Stimulated activated CD4-positive, alpha-beta T cell treated with anti-CD3 and anti-CD28 coated beads, TNF-alpha, amount 100 ng/mL, for 24 hours (primary cell): Measurements from ENCODE around the gene CD9.
"Not testable (repeated sequence)": the region's sequence is repeated elsewhere in the genome, so short reads cannot be mapped to it uniquely, and the experiment has no call there.

Experiments
- DNase-seq, 3 experiments: peaks; one replicate each; pipeline ENCODE4 v3.0.0-alpha.2; 2020; ENCODE audit warnings: low read depth in 3 of 3

The CD9 gene

DNA sequence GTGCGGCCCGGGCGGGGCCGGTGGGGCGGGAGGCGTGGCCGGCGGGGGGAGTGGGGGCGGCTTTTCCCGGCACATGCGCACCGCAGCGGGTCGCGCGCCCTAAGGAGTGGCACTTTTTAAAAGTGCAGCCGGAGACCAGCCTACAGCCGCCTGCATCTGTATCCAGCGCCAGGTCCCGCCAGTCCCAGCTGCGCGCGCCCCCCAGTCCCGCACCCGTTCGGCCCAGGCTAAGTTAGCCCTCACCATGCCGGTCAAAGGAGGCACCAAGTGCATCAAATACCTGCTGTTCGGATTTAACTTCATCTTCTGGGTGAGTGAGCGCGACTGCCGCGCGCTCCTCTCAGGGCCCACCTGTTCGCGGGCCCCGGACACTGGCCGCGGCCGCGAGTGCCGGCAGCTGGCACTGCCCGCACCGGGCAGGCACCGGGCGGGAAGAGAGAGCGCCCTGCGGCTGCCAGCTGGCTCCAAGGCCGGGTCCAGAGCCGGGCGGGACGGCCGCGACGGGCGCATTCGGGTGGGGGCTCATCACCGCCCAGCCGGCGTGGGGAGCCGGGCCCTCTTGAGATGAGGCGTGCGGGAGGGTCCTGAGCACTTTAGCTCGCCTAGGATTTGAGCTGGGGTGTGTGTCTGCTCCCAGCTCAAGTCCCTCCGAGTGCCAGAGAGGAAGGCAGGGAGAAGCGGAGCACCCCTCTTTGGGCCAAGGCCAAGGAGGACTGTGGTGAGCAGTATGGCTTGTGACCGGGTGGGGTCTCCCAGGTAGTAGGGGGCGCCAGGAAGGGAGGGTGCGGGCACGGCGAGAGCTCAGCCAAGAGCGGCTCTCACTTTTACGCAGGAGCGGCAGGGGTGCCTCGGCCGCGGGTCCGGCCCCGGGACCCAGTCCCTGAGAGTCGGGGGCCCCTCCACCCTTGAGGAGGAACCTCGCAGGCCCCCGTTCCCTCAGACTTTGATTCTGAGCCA lies at the start of gene CD9:
Gene CD9, plus strand, starts transcription at position 145 of the 957 bp plus-strand sequence. Its CDS starts 100 bp downstream, at position 245.
- peak in 2 of 3 experiments; percentile 4 to 38 for DNase-seq

DNA sequence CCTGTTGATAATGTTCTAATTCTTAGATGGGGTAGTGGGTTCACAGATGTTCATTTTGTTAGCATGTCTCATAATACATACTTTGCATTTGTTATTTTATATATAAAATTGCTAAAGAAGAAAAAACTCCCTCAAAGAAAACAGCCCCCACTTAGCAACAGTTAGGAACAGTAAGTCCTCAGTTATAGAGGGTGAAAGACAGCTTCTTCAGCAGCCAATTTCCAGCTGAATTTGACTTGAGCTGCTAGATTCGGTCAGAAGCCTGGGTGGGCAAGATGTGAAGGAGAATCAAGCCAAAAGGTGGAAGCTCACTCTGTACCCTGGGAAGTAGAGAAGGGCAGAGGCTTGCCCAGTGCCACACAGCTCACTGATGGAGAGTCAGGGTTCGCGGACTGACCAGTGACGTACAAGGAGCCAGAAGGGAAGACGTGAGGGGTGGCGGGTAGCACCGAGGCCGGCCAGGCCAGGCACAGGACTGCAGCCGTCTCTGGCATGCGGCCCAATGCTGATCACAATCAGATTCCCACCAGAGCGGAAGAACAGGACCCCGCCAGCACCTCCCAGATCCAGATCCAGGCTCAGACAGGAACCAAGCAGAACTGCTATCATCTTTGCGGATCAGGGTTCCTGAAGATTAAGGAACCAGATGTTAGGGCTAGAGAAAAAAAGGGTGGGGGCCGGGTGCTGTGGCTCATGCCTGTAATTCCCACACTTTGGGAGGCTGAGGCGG lies 45.3 kb upstream of the CD9 start:
- no peak for DNase-seq

- DNase-seq: no peak
These were observed 42.7 kb upstream of the CD9 start for GRCh38 chr12:6157482-6157881.

- DNase-seq: no peak
These were observed 41.9 kb upstream of the CD9 start for GRCh38 chr12:6158255-6158654.

GRCh38 chr12:6158749-6159148 lies 41.5 kb upstream of the CD9 start:
- no peak for DNase-seq

DNA sequence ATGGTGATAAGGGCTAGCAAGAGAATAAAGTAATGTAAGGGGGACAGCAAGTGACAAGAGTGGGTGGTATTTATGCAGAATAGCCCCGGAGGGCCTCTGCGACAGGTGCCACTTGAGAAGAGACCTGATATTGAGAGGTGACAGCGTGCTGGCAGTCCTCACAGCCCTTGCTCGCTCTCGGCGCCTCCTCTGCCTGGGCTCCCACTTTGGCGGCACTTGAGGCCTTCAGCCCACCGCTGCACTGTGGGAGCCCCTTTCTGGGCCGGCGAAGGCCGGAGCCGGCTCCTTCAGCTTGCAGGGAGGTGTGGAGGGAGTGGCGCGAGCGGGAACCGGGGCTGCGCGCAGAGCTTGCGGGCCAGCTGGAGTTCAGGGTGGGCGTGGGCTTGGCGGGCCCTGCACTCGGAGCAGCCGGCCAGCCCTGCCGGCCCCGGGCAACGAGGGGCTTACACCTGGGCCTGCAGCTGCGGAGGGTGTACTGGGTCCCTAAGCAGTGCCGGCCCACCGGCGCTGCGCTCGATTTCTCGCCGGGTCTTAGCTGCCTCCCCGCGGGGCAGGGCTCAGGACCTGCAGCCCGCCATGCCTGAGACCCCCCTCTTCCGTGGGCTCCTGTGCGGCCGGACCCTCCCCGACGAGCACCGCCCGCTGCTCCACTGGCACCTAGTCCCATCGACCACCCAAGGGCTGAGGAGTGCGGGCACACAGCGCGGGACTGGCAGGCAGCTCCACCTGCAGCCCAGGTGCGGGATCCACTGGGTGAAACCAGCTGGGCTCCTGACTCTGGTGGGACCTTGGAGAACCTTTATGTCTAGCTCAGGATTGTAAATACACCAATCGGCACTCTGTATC lies 40.8 kb upstream of the CD9 start:
- DNase-seq: not testable (repeated sequence)

DNA sequence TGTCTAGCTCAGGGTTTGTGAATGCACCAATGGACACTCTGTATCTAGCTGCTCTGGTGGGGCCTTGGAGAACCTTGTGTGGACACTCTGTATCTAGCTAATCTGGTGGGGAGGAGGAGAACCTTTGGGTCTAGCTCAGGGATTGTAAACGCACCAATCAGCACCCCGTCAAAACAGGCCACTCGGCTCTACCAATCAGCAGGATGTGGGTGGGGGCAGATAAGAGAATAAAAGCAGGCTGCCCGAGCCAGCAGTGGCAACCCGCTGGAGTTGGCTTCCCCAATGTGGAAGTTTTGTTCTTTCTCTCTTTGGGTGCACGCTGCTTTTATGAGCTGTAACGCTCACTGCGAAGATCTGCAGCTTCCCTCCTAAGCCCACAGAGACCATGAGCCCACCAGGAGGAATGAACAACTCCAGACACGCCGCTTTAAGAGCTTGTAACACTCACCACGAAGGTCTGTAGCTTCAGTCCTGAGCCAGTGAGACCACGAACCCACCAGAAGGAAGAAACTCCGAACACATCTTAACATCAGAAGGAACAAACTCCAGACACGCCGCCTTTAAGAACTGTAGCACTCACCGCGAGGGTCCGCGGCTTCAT lies 40.1 kb upstream of the CD9 start:
- not testable (repeated sequence) for DNase-seq

DNA sequence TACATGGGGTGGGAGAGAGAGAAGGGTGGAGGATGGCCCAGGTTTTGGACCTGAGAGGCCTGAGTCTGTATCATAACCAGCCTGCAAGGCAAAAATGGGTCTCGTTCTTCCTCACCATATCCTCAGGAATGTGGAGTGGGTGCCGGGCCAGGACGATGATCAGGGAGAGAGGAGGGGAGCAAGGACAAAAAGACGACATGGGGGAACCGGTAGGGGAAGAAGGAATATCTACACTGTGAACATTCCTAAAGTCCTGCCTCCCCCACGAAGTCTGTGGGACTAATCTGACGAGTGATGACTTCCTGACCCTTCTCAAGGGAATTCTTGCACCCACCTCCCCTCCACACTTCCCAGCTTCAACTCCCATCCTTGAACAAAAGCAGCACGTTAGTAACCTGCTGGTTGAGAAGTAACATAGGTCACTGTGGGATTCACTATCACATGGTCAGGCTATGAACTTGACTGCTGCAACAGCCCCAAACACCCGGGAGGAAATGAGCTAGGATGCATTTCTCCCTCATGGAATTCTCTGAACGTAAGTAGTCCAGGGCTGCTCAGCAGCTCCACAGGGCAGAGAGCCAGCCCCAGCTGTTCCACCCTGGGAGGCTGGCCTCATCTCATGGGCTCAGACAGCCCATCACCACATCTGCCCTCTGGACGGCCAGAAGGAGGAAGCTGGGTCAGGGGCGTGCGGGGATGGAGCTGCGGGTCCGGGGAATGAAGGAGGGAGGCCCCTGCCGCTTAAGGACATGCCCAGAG lies 38.9 kb upstream of the CD9 start:
- no peak for DNase-seq

DNA sequence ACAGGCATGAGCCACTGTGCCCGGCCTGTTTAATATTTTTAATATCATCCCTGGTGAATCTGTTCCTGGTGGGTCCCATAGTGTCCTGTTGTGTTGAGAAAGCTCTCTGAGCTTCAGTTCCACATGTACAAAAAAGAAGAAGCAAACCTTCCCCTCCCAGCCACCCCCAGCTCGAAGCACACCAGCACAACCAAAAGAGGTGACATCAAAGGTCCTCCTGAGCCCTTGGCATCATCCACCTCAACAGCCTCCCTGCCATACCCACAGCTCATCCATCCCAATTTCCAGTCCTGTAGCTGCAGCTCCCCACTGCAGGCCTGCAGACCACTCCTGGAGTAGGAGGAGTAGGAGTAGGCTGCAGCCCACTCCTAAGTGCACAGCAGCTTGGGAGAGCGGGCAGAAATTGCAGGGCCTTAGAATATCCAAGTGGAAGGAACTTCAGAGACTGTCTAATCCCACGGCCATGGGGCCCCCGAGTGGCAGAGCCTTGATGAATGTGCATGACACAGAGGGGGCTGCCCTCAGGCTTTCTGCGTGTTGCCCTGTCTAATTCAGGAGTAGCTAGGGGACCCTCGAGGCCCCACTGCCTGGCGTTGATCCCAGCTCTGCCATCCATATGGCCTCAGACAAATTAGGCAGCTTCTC lies 36.7 kb upstream of the CD9 start:
- DNase-seq: no peak

GRCh38 chr12:6165395-6165794 lies 34.8 kb upstream of the CD9 start:
- no peak for DNase-seq

- no peak for DNase-seq
These were observed 33.4 kb upstream of the CD9 start for GRCh38 chr12:6166808-6167207.

GRCh38 chr12:6167327-6168280 lies 32.6 kb upstream of the CD9 start:
- peak; percentile 46 to 70 (median 51) for DNase-seq

DNA sequence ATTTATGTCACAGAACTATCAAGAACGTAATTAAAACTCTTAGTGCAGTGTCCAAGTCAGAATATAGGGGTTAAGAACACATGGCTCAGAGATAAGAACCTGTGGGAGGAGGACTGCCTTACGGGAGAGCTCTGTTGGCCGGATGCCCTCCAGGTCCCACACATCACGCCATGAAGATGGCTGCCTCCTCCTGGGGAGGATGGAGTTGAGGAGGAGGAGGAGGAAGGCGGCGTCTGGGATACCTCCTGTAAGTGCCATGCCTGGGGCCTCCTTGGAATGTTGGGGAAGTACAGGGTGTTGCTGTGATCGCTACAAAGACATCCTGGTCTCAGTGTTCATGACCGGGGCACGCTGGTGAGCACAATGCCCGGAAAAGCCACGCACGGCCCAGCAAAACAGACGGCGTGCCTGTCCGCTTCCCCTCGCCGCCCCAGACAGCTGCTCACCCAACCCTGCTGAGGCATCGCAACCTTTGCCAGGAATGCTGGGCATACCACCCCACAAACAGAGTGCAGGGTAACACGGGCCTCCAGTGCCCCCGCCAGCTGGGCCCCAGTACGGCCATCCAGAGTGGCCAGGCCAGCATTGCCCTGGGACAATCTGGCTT lies 28.7 kb upstream of the CD9 start:
- DNase-seq: no peak

GRCh38 chr12:6172086-6172485 lies 28.1 kb upstream of the CD9 start:
- no peak for DNase-seq

DNA sequence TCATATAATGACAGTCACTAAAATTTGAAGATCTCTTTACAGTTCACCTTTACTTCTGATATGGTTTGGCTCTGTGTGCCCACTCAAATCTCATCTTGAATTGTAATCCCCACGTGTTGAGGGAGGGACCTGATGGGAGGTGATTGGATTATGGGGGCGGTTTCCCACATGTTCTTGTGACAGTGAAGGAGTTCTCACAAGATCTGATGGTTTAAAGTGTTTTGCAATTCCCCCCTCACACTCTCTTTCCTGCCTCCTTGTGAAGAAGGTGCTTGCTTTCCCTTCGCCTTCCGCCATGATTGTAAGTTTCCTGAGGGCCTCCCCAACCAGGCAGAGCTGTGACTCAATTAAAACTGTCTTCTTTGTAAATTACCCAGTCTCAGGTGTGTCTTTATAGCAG lies 27.3 kb upstream of the CD9 start:
- DNase-seq: no peak

GRCh38 chr12:6177642-6178358 lies 22.4 kb upstream of the CD9 start:
- DNase-seq: no peak

DNA sequence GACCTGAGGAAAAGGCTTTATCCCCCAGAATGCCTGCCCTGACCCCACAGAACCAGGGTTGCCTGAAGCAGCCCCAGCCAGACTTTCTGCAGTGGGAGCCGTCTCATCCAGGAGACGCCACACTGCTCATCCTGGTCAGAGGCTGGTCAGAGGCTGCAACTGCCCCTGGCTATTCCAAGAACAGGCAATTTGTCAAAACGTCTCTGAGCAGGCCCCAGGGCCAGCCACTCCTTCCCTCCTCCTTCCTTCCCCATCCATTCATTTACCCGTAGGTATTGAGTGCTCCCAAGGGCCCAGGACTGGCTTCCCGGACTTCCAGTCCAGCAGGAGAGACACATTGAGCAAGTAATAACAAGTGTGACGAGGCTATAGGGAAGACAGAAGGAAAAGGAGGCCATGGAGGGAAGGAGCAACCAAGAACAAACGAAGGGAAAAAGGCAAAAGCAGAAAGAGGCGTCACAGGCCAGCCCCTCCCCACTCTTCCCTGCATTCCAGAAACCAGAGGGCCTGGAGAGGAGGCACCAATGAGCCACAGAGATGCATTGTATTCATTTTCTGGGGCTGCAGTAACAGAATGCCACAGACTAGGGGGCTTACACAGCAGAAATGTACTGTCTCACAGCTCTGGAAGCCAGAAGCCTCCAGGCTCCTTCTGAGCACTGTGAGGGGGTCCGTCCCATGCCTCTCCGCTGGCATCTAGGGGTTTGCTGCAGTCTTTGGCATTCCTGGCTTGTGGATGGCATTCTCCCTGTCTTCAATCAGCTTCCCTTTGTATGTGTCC lies 21.0 kb upstream of the CD9 start:
- DNase-seq: no peak
